Stimulated activated CD8-positive, alpha-beta memory T cell treated with anti-CD3 and anti-CD28 coated beads, Interleukin-4, amount 100 ng/mL, for 24 hours (primary cell): ENCODE measurements around the gene JMJD6.
"Not testable (repeated sequence)": the region's sequence is repeated elsewhere in the genome, so short reads cannot be mapped to it uniquely, and the experiment has no call there.

Experiments used
- DNase-seq: peaks from one replicate; pipeline ENCODE4 v3.0.0-alpha.2; 2020; ENCODE audit warnings: low read depth

JMJD6 gene

DNA sequence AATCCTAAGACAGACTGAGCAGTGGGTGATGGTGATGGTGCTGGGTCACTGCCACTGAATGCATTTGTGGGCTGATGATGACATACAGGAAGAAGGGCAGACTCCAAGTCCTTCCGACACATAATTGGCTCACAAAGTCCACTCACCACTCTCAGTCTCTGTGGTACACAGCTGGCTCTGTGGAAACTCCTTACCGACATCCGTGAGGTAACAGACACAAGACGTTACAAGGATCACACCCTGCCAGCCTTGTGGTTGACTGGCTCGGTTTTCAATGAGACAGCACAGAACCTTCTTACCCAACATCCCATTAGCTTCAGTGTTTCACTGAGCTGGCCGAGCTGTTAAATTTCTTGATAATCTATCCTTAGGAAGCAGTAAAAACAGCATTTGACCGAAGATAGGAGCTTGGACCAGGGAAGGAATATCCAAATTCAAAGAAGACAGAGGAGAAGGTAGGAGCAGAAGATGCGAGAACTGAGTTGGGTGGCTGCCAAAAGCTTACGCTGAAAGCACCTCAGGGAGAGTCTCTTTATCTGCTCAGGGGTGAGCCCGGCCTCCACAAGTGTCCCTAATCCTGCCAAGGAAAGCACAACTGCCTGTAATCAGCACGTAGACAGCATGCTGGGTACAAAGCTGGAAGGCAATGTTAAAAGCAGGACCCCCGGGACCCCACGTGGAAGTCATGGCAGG, 10.1 kb downstream of the JMJD6 start:
- peak; percentile 59 for DNase-seq

DNA sequence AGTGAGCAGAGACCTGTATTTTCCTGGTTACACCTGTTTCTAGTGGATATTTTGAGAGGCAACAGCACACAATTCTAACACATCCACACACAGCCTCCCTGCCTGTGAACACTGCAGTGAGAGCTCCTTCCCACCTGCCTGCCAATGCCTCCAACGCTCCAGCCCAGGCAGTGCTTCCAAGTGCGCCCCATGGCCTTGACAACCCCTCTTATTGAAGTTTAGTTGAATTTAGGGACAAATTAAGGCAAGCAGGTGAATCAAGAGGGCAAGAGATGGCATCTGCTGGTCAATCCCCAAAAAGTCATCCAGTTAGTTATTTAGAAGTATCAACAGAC, 10.9 kb downstream of the JMJD6 start:
- DNase-seq, result no peak

DNA sequence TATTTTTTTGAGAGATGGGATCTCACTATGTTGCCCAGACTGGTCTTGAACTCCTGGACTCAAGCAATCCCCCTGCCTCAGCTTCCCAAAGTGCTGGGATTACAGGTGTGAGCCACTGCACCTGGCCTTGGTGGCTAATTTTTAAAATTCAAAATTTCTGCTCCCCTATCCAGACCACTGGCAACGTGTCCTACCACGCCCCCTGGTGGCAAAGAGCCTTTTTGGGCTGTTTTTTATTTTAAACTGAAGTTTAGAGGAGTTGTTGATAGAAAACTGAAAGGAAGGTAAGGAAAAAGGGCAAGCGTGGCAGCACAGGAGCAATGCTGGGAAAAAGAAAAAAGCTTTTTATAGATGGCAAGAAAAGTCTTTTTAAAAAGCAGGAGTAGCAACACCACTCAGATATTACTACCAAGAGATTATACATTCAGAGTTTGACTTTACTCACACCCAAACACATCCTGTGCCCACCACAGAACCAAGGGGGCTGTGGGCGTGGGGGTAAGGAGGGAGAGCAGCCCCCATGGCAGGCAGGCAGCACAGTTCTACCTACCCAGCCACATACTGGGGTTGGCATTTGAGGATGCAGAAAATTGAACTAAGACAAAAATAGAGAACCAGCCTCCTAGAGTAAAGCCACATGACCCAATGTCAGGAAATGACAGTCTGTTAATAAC, 11.4 kb downstream of the JMJD6 start:
- DNase-seq, result peak; percentile 67

DNA sequence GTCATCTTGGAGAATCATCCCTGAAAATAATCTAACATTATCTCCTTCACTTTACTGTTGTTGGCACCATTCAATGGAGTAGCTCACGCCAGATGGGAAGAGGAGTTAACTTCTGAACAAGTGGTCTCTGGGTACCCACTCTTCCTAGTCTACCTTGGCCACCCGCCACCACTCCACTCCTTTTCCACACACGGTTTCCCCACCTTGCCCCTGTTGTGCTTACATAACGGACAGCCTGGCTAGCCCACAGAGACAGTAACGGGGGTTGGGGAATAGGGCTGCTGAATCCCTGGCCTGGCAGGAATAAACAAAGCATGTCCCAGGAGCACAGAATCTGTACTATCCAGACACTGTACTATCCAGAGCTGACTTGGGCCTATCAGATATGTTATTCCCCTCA, 12.1 kb downstream of the JMJD6 start:
- DNase-seq, result no peak

DNA sequence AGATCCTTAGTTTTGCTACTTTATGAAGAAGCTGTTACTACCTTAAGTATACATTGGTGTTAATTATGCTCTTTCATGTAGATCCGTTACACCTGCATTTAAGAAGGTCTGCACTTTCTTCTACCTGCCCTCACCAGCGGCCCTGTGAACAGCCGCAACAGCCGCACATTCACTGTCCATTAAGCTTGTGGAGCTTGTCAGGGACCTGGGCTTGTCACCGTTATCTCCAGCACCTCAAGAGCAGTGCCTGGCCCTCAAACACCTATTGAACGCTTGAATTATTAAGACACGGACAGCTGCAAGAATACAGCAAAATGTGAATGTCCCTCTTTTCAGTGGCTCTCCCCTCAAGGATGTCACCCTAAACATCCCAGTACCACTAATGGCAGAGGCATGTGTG, 12.6 kb downstream of the JMJD6 start:
- DNase-seq, result no peak

DNA sequence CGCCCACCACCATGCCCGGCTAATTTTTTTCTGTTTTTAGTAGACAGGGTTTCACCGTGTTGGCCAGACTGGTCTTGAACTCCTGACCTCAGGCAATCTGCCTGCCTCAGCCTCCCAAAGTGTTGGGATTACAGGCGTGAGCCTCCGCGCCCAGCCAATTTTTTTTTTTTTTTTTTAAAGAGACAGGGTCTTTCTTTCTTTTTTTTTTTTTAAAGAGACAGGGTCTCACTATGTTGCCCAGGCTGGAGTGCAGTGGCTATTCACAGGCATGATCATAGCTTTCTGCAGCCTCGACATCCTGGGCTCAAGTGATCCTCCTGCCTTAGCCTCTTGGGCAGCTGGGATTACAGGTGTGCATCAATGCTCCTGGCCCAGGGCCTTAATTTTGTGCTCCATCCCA, 14.1 kb downstream of the JMJD6 start:
- DNase-seq, result not testable (repeated sequence)

DNA sequence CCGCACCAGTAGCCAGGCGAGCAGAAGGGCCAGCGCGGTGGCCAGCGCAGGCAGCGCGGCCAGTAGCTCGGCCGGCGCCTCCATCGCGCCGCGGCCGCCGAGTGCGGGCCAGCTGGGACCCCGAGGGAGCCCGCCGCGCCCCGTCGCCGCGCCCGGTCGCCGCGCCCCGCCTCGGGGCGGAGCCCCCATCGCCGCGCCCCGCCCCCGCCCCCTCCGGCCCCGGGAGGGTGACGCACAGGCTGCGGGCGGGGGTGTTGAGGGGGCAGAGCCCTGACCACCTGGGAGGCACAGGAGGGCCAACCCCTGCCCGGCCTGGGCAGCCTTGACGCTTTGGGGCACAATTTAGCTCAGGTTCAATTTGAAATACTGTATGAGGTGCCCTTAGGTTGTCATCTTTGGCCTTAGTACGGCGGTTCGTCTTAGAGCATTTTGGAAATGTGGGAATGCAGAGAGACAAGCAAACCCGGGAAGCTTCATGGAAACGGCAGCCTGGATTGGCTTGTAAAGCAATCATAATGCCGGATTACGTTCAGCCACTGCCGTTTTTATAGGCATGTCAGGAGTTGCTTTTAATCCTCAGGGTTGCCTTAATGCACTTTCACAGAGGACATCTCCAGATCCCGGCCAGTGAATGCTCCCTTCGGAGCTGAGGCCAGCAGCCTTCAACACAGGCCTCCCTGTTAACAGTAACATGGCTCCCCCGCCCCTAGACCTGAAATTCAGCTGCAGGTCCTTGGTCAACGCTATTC, 15.4 kb downstream of the JMJD6 start, which contains the start of gene MXRA7:
Gene MXRA7, minus strand, starts transcription at position 103 of the 749 bp plus-strand sequence. Its CDS starts 19 bp downstream, at position 84.
- DNase-seq, result peak; percentile 59

DNA sequence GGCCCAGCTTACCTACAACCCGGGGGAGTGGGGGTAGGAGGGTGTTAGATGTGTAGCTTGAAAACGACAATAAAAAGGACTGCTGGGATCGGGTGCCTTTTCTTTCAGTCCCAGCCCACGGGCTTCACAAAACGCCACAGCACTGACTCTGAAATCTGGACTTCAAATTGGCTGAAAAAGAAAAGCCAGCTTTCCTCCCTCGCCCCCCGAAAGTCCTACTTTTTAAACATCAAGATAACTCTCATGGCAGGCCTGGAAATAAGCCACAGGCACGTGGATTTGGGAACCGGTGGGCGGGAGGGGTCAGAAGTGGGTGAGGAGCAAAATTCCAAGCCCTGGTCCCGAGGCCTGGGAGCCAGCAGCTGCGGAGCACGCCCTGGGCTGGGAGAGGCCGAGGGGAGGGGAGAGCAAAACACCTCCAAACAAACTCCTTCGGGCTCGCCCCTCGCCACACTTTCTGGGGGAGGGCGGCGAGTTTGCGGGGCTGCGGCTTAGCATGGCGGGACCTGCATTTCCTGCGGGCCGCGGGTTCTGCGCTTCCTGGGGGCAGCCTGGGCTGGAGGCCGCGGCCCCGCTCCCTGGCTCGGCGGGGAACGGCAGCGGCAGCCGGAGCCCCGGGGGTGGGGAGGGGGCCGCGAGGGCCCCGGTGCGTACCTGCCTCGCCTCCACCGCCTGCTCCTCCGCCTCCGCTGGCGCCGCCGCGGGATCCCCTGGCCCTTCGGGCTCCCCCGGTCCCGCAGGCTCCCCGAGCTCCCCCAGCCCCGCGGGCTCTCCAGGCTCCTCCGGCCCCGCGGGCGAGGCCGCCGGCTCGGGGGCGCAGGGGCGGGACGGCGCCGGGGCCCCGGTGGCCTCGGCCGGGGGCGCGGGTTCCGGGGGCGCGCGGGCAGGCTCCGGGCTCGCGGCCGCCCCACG, 16.2 kb downstream of the JMJD6 start:
- not testable (repeated sequence) for DNase-seq

DNA sequence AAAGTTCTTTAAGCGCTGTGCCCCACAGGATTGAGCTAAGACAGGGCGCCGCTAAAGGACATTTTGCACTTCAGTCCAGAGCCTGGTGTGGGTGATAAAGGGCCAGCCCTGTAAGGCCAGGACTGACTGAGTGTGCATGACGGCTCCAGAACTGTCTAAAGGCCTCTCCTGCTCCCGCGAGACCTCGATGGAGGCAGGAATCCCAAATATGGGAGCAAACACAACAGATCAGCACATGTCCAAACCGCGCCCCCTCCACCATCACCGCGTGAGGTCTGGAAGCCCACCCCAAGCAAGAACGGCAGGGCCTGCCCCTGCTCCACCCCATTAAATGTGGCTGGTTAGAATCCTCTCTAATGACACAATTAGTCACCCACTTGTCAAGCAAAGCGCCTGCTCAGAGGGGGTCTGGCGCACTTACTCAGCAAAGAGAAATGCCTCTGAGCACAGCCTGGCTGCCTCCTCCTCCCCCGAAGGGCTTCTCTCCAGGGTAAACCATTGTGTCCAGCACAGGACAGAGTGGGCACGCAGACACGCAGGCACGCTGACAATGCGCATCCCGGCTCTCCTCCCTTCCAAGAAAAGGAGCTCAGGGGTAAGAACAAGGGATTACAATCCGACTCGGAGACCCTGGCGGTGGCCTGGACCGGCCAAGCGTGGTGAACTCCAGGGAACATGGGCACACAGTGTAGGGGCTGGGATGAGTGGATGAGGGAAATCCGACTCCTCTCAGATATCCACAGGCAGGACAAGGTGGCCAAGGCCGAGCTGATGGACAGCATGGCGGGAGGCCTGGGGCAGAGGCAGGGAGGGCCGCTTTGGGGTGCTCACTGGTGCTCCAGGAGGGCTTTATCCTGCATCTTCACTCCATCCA, 17.1 kb downstream of the JMJD6 start:
- DNase-seq, result no peak

DNA sequence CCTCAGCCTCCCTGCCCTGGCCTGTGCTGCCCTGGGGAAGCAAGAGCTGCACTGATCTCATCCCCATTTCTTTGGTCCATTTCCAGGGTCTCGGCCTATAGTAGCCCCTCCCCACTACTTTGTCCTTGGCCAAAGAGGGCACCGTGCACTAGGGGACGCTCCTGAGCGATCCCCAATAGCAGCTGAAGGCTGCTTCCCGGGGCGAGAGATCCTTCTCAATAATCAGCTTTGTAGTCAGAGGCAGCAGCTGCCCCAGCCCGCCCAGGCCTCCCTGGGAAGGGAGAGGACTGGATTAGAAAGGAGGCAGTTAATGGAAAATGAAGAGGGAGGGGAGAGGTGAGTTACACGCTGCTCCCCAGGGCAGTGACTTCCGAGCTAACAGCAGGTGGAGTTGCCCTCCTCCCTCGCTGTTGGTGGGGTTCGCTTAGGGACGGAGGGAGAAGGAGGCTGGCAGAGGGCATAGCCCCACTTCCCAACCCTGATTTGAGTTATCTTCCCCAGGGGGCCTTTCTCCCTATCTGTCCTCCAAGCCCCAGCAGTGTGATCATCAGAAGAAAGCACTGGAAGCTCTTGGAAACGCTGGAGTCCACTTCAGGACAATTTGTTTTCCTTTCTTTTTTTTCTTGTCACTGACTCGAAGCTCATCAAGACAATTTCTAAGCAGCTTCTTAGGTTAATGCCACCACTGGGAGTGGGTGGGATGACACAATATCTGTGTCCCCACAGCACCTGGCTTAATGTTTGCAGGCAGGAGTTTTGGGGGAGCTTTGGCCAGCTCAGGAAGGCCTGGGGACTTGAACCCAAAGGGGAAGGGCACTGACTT, 18.2 kb downstream of the JMJD6 start:
- DNase-seq, result no peak

DNA sequence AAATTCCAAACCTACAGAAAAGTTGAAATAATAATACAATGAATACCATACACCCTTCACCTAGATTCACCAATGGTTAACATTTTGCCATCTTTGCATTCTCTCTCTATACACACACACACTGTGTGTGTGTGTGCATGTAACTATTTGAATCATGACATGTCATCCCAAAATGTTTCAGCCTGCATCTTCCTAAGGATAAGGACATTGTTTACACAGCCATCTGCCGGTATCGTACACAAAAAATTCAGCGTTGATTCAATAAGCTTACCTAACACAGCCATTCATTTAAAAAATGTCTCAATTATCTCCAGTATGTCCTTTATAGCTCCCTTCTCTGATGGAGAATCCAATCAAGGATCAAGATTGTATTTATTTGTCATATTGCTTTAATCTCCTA, 19.6 kb downstream of the JMJD6 start:
- no peak for DNase-seq

DNA sequence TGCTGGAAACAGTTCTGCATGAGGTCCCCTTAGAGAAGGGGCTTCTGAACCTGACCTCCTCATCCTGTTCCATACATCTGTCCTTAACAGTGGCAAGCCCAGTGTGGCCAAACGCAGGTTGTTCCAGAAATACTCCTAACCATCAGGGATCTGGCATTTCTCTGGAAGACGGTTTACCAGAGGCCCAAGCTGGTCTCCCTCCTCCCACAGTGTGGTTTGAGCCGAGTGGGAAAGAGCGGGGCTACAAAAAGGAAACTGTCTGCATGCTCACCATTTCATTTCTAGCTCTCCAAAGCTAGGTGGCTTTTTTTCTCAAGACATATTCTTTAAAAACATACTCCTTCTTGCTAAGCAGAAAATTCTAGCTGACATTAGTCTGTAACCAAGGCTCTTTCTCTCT, 21.6 kb downstream of the JMJD6 start:
- no peak for DNase-seq

DNA sequence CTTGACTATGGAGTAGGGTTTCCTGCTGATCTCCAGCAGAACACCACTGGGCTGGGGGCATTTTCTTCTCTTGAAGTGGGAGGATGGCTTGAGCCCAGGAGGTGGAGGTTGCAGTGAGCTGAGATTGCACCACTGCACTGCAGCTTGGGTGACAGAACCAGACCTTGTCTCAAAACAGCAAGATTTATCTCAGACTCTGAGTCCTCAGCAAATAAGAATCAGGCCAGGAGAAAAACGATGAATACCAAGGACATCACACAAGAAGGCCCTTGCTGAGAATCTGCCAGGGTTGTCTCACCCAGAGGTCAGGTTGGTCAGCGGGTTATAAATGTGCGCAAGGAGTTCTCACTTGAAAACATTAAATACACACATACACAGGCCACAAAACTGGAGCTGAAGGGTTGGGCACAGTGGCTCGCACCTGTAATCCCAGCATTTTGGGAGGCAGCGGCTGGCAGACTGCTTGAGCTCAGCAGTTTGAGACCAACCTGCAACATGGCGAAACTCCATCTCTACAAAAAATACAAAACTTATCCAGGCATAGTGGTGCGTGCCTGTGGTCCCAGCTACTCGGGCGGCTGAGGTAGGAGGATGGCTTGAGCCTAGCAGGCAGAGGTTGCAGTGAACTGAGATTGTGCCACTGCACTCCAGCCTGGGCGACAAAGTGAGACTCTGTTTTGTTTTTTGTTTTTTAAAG, 23.3 kb downstream of the JMJD6 start:
- no peak for DNase-seq

DNA sequence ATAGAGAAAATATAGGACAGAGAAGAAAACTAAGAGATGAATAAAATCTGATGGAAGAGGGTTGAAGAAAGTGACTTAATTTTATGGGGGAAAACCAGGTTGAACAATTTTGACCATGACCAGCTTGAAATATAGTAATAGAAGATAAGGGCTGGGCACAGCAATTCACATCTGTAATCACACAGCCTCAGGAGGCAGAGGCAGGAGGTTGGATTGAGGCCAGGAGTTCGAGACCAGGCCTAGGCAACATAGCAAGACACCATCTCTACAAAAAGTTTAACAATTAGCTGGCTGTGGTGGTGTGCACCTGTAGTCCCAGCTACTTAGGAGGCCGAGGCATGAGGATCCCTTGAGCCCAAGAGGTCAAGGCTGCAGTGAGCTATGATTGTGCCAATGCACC, 24.3 kb downstream of the JMJD6 start:
- no peak for DNase-seq

DNA sequence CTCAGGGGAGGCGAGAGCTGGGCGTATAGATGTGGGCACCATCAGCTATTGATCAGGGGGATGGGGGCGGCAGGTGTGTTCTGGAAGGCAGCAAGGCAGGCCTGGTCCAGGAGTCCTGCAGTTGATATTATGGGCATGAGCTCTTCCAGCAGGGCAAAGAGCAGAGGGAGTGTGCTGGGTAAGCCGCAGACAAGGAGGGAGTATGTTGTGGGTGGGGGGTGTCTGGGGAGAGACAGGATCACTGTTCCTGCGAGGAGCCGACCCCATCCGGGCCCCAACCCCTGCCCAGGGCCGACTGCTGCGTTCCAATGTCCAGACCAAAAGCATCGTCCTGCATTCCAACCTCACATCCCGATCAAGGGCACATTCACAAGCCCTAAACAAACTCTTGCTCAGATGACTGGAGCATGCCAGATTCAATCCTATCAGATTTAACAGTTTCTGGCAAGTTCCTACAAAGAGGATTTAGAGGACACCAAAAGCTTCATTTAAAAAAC, 24.9 kb downstream of the JMJD6 start:
- DNase-seq, result no peak

DNA sequence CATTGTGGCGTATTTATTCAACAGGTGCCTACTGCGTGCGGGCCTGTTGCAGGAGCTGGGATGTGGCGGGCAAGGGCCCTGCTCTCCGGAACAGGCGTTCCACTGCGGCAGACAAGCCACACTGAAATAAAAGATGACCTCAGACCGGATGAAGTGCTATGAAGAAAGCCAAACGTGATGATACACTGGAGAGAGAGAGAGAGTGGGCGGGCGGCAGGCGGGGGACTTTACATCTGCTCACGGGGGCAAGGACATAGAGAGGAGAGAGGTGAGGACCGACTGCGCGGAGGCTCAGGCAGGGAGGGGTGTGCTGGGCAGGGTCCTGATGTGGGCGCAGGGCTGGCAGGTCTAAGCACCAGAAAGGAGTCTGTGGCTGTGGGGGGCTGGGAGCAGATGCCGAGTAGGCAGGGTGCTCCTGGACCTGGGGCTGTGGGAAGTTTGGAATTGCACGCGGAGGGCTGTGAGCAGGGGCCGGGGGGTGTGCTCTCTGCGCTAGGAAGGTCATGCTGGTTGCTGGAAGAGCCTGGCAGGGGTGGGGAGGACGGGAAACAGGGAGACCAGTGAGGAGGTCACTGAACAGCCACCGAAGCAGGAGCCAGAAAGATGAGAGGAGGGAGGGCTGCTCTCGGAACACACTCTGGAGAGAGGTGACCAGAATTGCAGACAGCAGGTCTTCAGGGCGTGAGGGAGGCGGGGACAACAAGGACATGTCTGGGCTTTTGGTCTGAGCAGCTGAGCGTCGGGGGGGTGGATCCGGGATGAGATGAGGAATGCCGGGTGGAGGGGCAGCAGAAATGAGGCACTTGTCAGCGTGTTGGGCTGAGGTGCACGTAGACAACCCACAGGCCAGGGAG, 25.6 kb downstream of the JMJD6 start:
- no peak for DNase-seq

DNA sequence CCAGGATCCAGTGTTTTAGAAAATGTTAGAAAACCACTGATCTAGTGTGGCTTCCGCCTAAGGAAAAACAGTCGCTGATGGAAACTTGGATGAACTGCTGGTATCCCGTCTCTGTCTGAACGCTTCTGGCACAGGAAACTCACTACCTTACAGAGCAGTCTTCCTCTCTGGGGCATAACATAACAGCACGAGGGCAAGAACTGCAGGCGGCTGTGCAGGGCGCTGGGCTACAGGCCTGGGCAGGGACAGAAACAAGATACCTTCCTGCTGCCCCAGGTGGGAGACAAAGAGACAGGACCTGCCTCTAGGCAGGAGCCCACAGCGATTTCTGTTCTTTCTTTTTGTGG, 26.2 kb downstream of the JMJD6 start:
- no peak for DNase-seq

DNA sequence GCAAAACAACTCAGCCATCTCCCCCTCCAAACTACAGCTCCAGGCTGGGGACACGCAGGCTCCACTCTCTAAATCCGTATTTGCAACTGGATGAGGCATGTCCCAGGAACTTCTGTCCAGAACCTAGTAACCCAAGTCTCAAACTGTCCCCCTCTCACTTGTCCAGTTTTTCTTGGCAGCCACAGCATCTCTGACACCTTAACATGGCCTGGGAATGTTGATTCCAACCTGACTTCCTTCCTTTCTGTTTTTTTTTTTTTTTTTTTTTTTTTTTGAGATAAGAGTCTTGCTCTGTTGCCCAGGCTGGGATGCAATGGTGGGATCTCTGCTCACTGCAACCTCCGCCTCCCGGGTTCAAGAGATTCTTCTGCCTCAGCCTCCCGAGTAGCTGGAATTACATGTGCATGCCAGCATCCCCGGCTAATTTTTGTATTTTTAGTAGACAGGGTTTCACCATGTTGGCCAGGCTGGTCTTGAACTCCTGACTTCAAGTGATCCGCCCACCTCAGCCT, 27.9 kb downstream of the JMJD6 start:
- DNase-seq, result not testable (repeated sequence)
